Bronchial epithelial cell (primary cell): ENCODE data around the gene SLC37A1. TPM values are rescaled to one million over a fixed set of nuclear protein-coding genes. Genes with fewer than 3 reads are reported as not detected.

Experiments
- DNase-seq: peaks from one replicate; pipeline ENCODE4 v3.0.0-alpha.2; 2010; ENCODE audit warnings: low read depth
- FAIRE-seq: peaks from 2 replicates; lab custom pipeline; 2011; peaks lifted over from hg19 to GRCh38; lab: Jason Lieb, UNC
- H3K27me3 ChIP-seq: 2 replicates; pipeline ENCODE4 v1.5.1; 2011; ENCODE audit warnings: low read length; ENCODE audit not compliant: control insufficient read depth, insufficient read depth
- H3K36me3 ChIP-seq: 2 replicates; pipeline ENCODE4 v1.5.1; 2011; ENCODE audit warnings: low read length; ENCODE audit not compliant: control insufficient read depth, insufficient read depth
- H3K4me3 ChIP-seq: 2 replicates; pipeline ENCODE4 v1.5.1; 2011; ENCODE audit warnings: mild to moderate bottlenecking, low read depth, low read length, control low read depth
- CTCF ChIP-seq: IDR thresholded peaks from 2 replicates; pipeline ENCODE4 v1.5.1; 2011; ENCODE audit warnings: mild to moderate bottlenecking, moderate library complexity, low read length, control low read depth, inconsistent platforms; ENCODE audit not compliant: insufficient read depth, severe bottlenecking
- total RNA-seq: library from RNA; depleted of rRNA; stranded (reverse); fragments of >200 nt; gene quantifications from 2 replicates; pipeline ENCODE4 v1.2.1, GENCODE V29; 2014

SLC37A1 gene
- total RNA-seq, 1 donor from 2014 or later = 7.1 TPM

DNA sequence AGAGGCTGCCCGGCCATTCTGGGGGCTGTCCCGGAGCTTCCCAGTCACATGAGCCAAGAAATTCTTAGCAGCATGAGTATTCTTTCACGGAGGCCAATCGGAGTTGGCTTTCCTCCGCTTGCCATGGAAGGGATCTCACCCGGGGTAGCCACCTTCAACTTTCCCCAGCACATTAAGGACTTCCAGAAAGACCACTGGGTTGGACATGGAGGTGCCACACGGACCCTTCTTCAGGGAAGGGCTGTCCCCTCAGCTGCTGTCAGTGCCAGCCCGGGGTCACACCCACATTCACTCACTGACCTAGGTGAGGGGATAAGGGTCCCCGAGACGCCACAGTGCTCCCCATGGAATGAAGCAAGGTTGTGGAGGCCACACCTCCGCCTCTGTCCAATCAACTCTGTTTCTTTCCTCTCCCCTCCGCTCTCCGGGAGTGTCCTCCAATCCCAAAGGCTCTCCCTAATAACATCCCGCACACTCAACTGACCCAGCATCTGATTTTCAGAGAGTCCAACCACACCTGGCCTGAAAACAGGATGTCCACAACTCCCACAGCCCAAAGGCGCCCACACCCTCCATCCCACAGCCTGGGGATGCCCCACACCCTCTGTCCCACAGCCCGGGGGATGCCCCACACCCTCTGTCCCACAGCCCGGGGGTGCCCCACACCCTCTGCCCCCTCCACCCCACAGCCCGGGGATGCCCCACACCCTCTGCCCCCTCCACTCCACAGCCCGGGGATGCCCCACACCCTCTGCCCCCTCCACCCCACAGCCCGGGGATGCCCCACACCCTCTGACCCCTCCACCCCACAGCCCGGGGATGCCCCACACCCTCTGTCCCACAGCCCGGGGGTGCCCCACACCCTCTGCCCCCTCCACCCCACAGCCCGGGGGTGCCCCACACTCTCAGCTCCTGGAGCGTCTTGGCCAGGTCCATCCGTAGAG, 37.0 kb upstream of the SLC37A1 start:
- no peak for TF ChIP-seq CTCF
- H3K4me3 ChIP-seq = no peak overlapping the region
- DNase-seq (no peak), FAIRE-seq (no peak)
- H3K27me3 ChIP-seq = no peaks in the 10 kb centered on the region
- no peaks in the 10 kb centered on the region for H3K36me3 ChIP-seq

DNA sequence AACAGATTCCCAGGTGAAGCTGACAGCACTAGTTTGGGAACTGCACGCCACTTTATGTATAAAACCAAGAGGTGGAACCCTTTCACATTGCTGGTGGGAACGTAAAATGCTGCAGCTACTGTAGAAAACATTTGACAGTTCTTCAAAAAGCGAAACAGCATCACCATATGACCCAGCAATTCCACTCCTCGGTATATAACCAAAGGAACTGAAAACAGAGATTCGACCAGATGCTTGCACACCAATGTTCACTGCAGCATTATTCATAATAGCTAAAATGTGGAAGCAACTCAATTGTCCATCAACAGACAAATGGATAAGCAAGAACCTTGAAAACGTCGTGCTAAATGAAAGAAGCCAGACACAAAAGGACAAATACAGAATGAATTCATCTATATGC, 35.1 kb upstream of the SLC37A1 start:
- Histone ChIP-seq H3K27me3 (no peaks in the 10 kb centered on the region), H3K36me3 (no peaks in the 10 kb centered on the region), H3K4me3 (no peak overlapping the region)
- no peak for FAIRE-seq
- DNase-seq = no peak
- no peak for TF ChIP-seq CTCF

GRCh38 chr21:42479582-42479981, 34.1 kb upstream of the SLC37A1 start:
- no peak for TF ChIP-seq CTCF
- no peak for FAIRE-seq
- no peak for DNase-seq
- H3K4me3 ChIP-seq = no peak overlapping the region
- no peaks in the 10 kb centered on the region for H3K27me3 ChIP-seq
- H3K36me3 ChIP-seq = no peaks in the 10 kb centered on the region

- DNase-seq = no peak
- Histone ChIP-seq H3K4me3 (no peak overlapping the region), H3K27me3 (no peaks in the 10 kb centered on the region), H3K36me3 (no peaks in the 10 kb centered on the region)
- FAIRE-seq = no peak
- TF ChIP-seq CTCF = no peak
Measured at GRCh38 chr21:42480736-42481135, 32.9 kb upstream of the SLC37A1 start.

DNA sequence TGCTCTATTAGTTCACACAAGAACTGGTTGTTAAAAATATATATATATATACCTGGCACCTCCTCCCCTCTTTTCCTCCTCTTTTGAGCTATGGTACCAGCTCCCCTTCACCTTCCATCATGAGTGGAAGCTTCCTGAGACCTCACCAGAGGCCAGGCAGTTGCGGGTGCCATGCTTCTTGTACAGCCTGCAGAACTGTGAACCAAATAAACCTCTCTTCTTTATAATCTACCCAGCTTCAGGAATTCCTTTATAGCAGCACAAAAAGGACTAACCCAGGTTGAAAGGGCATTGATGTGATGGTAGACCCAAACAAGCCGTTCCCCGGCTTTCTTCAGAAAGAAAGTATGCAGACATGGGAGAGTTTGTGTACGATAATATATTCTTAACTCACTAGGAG, 32.5 kb upstream of the SLC37A1 start:
- H3K36me3 ChIP-seq = no peaks in the 10 kb centered on the region
- H3K4me3 ChIP-seq = no peak overlapping the region
- H3K27me3 ChIP-seq = no peaks in the 10 kb centered on the region
- FAIRE-seq (no peak), DNase-seq (no peak)
- TF ChIP-seq CTCF = no peak
